ENCODE results near the gene STPG1.

Gene STPG1

GRCh38 chr1:24361811-24362210 is 51.8 kb downstream of the STPG1 start:
- H3K4me1 ChIP-seq (ENCODE audit: control insufficient read depth, insufficient read depth, low read length), result no peaks in the 10 kb centered on the region
- TF ChIP-seq ZNF645 (tag by site-specific recombination; IDR thresholded peaks at IDR 0.05) (no peak), ZBTB1 (tag by site-specific recombination; IDR thresholded peaks at IDR 0.05) (no peak), ZNF639 (tag by site-specific recombination; IDR thresholded peaks at IDR 0.05) (no peak), HOXC10 (CRISPR knock-in tag; IDR thresholded peaks at IDR 0.05) (no peak), TRIM28 (IDR thresholded peaks at IDR 0.05; ENCODE audit: borderline replicate concordance, low read length) (no peak), OVOL3 (tag by site-specific recombination; IDR thresholded peaks at IDR 0.05) (no peak), ZNF114 (tag by site-specific recombination; IDR thresholded peaks at IDR 0.05) (no peak), ZNF777 (tag by site-specific recombination; IDR thresholded peaks at IDR 0.05; ENCODE audit: borderline replicate concordance) (no peak), ZNF404 (tag by site-specific recombination; IDR thresholded peaks at IDR 0.05) (no peak), ZNF626 (tag by site-specific recombination; IDR thresholded peaks at IDR 0.05) (no peak), GFI1B (tag by site-specific recombination; IDR thresholded peaks at IDR 0.05) (no peak), ZNF221 (tag by site-specific recombination; IDR thresholded peaks at IDR 0.05; ENCODE audit: borderline replicate concordance) (no peak), ZNF664 (tag by site-specific recombination; IDR thresholded peaks at IDR 0.05) (no peak), ZSCAN18 (tag by site-specific recombination; IDR thresholded peaks at IDR 0.05) (no peak), ZNF416 (tag by site-specific recombination; IDR thresholded peaks at IDR 0.05) (no peak), ZNF473 (tag by site-specific recombination; IDR thresholded peaks at IDR 0.05) (no peak)
- H3K9me3 ChIP-seq (ENCODE audit: control insufficient read depth, insufficient read depth, low read depth, low read length), result no peaks in the 10 kb centered on the region
- no peak overlapping the region for H3K27ac ChIP-seq (ENCODE audit: extremely low read depth, low read depth, low read length)
- ChIA-PET CTCF (interaction anchor here (1.5 to 1.7 kb wide), 2 partner anchors 160 to 163 kb away, joined by 3 to 4 read pairs; no protein-coding TSS in a partner anchor), POLR2A (no interaction called here)
- H3K36me3 ChIP-seq (ENCODE audit: control insufficient read depth in 2 of 2, insufficient read depth in 1 of 2, low read length in 2 of 2), result peaks cover 0 to 56% of the 10 kb centered on the region in 2 experiments; a peak in 1 of 3 replicates
- no peak overlapping the region for H3K4me3 ChIP-seq (ENCODE audit: low read depth, low read length)

- Histone ChIP-seq H3K4me1 (ENCODE audit: control insufficient read depth, insufficient read depth, low read length) (no peaks in the 10 kb centered on the region), H3K4me3 (ENCODE audit: low read depth, low read length) (no peak overlapping the region), H3K27ac (ENCODE audit: extremely low read depth, low read depth, low read length) (no peak overlapping the region), H3K9me3 (ENCODE audit: control insufficient read depth, insufficient read depth, low read depth, low read length) (no peaks in the 10 kb centered on the region), H3K36me3 (ENCODE audit: control insufficient read depth in 2 of 2, insufficient read depth in 1 of 2, low read length in 2 of 2) (peaks cover 0 to 59% of the 10 kb centered on the region in 2 experiments; a peak in 1 of 3 replicates)
- ChIA-PET CTCF (no interaction called here), POLR2A (no interaction called here)
- TF ChIP-seq GLIS1 (tag by site-specific recombination; IDR thresholded peaks at IDR 0.05) (no peak), REST (tag by site-specific recombination; IDR thresholded peaks at IDR 0.05) (no peak), ZNF394 (tag by site-specific recombination; IDR thresholded peaks at IDR 0.05; ENCODE audit: borderline replicate concordance) (no peak), ZNF530 (tag by site-specific recombination; IDR thresholded peaks at IDR 0.05; ENCODE audit: low read depth) (no peak), ATF2 (tag by site-specific recombination; IDR thresholded peaks at IDR 0.05; ENCODE audit: low read depth) (no peak), ZNF121 (tag by site-specific recombination; IDR thresholded peaks at IDR 0.05) (no peak), ZNF302 (tag by site-specific recombination; IDR thresholded peaks at IDR 0.05; ENCODE audit: low read depth) (no peak), ZNF510 (tag by site-specific recombination; IDR thresholded peaks at IDR 0.05; ENCODE audit: insufficient replicate concordance) (no peak), ZBTB8A (tag by site-specific recombination; IDR thresholded peaks at IDR 0.05) (no peak), ZSCAN18 (tag by site-specific recombination; IDR thresholded peaks at IDR 0.05) (no peak), ZNF10 (tag by site-specific recombination; IDR thresholded peaks at IDR 0.05) (no peak)
These were observed 52.9 kb downstream of the STPG1 start for GRCh38 chr1:24360681-24361080.

Data from HEK293 (cell line).